ENCODE data around the gene NTNG1.
"Not testable (repeated sequence)": the region's sequence is repeated elsewhere in the genome, so short reads cannot be mapped to it uniquely, and the experiment has no call there.

The NTNG1 gene

DNA sequence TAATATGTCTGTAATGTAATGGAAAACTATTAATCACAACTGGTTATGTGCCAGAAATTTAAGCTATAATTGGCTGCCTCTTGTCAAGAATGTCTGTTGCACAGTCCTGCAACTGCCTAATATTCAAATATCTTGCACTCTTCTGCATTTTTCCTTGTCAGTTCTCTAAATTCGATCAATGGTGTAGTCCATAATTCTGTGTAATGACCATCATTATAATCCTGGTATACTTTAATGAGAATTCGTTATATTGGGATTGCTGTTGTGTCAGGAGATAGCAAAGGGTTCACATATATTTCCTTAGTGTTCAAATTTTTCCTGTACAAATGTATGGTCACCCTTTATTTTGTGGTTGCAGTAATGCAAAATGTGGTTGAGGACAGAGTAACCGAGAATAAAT lies 4.8 kb downstream of the NTNG1 start:
- Histone ChIP-seq H3K27me3 (ENCODE audit: low read depth, low read length) (no peaks in the 10 kb centered on the region), H3K4me1 (ENCODE audit: control insufficient read depth in 1 of 2, insufficient read depth in 2 of 2, low read length in 2 of 2) (peaks cover 0 to 4% of the 10 kb centered on the region in 2 donors), H3K9me3 (ENCODE audit: control insufficient read depth in 1 of 2, low read length in 2 of 2) (no peaks in the 10 kb centered on the region), H3K36me3 (ENCODE audit: control insufficient read depth in 1 of 2, insufficient read depth in 2 of 2, low read length in 2 of 2) (no peaks in the 10 kb centered on the region), H3K4me3 (ENCODE audit: low read depth in 1 of 2, low read length in 2 of 2) (no peak overlapping the region), H3K27ac (ENCODE audit: low read length) (no peak overlapping the region)

- H3K27me3 ChIP-seq (ENCODE audit: low read depth, low read length): no peaks in the 10 kb centered on the region
- H3K4me1 ChIP-seq (ENCODE audit: control insufficient read depth in 1 of 2, insufficient read depth in 2 of 2, low read length in 2 of 2): no peaks in the 10 kb centered on the region
- no peak overlapping the region for H3K4me3 ChIP-seq (ENCODE audit: low read depth in 1 of 2, low read length in 2 of 2)
- H3K9me3 ChIP-seq (ENCODE audit: control insufficient read depth in 1 of 2, low read length in 2 of 2): no peaks in the 10 kb centered on the region
- no peaks in the 10 kb centered on the region for H3K36me3 ChIP-seq (ENCODE audit: control insufficient read depth in 1 of 2, insufficient read depth in 2 of 2, low read length in 2 of 2)
- H3K27ac ChIP-seq (ENCODE audit: low read length): no peak overlapping the region
Observed at GRCh38 chr1:107147843-107148242, 7.0 kb downstream of the NTNG1 start.

- Histone ChIP-seq H3K27me3 (ENCODE audit: low read depth, low read length) (no peaks in the 10 kb centered on the region), H3K36me3 (ENCODE audit: control insufficient read depth in 1 of 2, insufficient read depth in 2 of 2, low read length in 2 of 2) (no peaks in the 10 kb centered on the region), H3K4me1 (ENCODE audit: control insufficient read depth in 1 of 2, insufficient read depth in 2 of 2, low read length in 2 of 2) (no peaks in the 10 kb centered on the region), H3K4me3 (ENCODE audit: low read depth in 1 of 2, low read length in 2 of 2) (no peak overlapping the region), H3K27ac (ENCODE audit: low read length) (no peak overlapping the region), H3K9me3 (ENCODE audit: control insufficient read depth in 1 of 2, low read length in 2 of 2) (no peaks in the 10 kb centered on the region)
Observed at GRCh38 chr1:107149946-107150345, 9.1 kb downstream of the NTNG1 start.

GRCh38 chr1:107151295-107151694 lies 10.5 kb downstream of the NTNG1 start:
- Histone ChIP-seq H3K36me3 (ENCODE audit: control insufficient read depth in 1 of 2, insufficient read depth in 2 of 2, low read length in 2 of 2) (no peaks in the 10 kb centered on the region), H3K27ac (ENCODE audit: low read length) (no peak overlapping the region), H3K27me3 (ENCODE audit: low read depth, low read length) (no peaks in the 10 kb centered on the region), H3K4me1 (ENCODE audit: control insufficient read depth in 1 of 2, insufficient read depth in 2 of 2, low read length in 2 of 2) (no peaks in the 10 kb centered on the region), H3K9me3 (ENCODE audit: control insufficient read depth in 1 of 2, low read length in 2 of 2) (no peaks in the 10 kb centered on the region), H3K4me3 (ENCODE audit: low read depth in 1 of 2, low read length in 2 of 2) (no peak overlapping the region)

GRCh38 chr1:107152395-107152794 lies 11.6 kb downstream of the NTNG1 start:
- no peaks in the 10 kb centered on the region for H3K36me3 ChIP-seq (ENCODE audit: control insufficient read depth in 1 of 2, insufficient read depth in 2 of 2, low read length in 2 of 2)
- no peaks in the 10 kb centered on the region for H3K9me3 ChIP-seq (ENCODE audit: control insufficient read depth in 1 of 2, low read length in 2 of 2)
- H3K4me3 ChIP-seq (ENCODE audit: low read depth in 1 of 2, low read length in 2 of 2): no peak overlapping the region
- no peak overlapping the region for H3K27ac ChIP-seq (ENCODE audit: low read length)
- H3K4me1 ChIP-seq (ENCODE audit: control insufficient read depth in 1 of 2, insufficient read depth in 2 of 2, low read length in 2 of 2): no peaks in the 10 kb centered on the region
- H3K27me3 ChIP-seq (ENCODE audit: low read depth, low read length): no peaks in the 10 kb centered on the region

DNA sequence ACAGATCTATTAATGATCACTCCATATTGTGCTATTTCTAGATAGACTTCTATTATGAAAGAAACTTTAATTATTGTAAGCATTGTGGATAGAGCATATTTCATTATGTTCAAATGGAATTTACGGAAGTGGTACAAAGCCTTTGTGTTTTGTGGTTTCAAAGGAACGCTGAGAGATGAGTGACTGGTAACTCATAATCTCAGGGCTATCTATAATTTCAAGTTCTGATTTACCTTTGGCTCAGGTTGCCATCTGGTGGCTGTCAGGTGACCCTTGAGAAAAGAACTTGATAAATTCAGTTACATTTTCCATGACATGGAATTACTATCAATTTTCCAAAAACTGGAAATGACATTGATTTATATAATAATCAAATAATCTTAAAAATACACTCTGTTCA lies 12.2 kb downstream of the NTNG1 start:
- Histone ChIP-seq H3K4me1 (ENCODE audit: control insufficient read depth in 1 of 2, insufficient read depth in 2 of 2, low read length in 2 of 2) (no peaks in the 10 kb centered on the region), H3K36me3 (ENCODE audit: control insufficient read depth in 1 of 2, insufficient read depth in 2 of 2, low read length in 2 of 2) (no peaks in the 10 kb centered on the region), H3K27me3 (ENCODE audit: low read depth, low read length) (no peaks in the 10 kb centered on the region), H3K4me3 (ENCODE audit: low read depth in 1 of 2, low read length in 2 of 2) (no peak overlapping the region), H3K27ac (ENCODE audit: low read length) (no peak overlapping the region), H3K9me3 (ENCODE audit: control insufficient read depth in 1 of 2, low read length in 2 of 2) (no peaks in the 10 kb centered on the region)

- H3K36me3 ChIP-seq (ENCODE audit: control insufficient read depth in 1 of 2, insufficient read depth in 2 of 2, low read length in 2 of 2): no peaks in the 10 kb centered on the region
- H3K4me3 ChIP-seq (ENCODE audit: low read depth in 1 of 2, low read length in 2 of 2): no peak overlapping the region
- no peak overlapping the region for H3K27ac ChIP-seq (ENCODE audit: low read length)
- H3K4me1 ChIP-seq (ENCODE audit: control insufficient read depth in 1 of 2, insufficient read depth in 2 of 2, low read length in 2 of 2): no peaks in the 10 kb centered on the region
- H3K27me3 ChIP-seq (ENCODE audit: low read depth, low read length): no peaks in the 10 kb centered on the region
- no peaks in the 10 kb centered on the region for H3K9me3 ChIP-seq (ENCODE audit: control insufficient read depth in 1 of 2, low read length in 2 of 2)
Observed at GRCh38 chr1:107158496-107158895, 17.7 kb downstream of the NTNG1 start.

- no peaks in the 10 kb centered on the region for H3K27me3 ChIP-seq (ENCODE audit: low read depth, low read length)
- H3K36me3 ChIP-seq (ENCODE audit: control insufficient read depth in 1 of 2, insufficient read depth in 2 of 2, low read length in 2 of 2): no peaks in the 10 kb centered on the region
- no peaks in the 10 kb centered on the region for H3K4me1 ChIP-seq (ENCODE audit: control insufficient read depth in 1 of 2, insufficient read depth in 2 of 2, low read length in 2 of 2)
- H3K27ac ChIP-seq (ENCODE audit: low read length): no peak overlapping the region
- H3K9me3 ChIP-seq (ENCODE audit: control insufficient read depth in 1 of 2, low read length in 2 of 2): no peaks in the 10 kb centered on the region
- no peak overlapping the region for H3K4me3 ChIP-seq (ENCODE audit: low read depth in 1 of 2, low read length in 2 of 2)
Observed at GRCh38 chr1:107158991-107159390, 18.2 kb downstream of the NTNG1 start.

- H3K27me3 ChIP-seq (ENCODE audit: low read depth, low read length): no peaks in the 10 kb centered on the region
- H3K27ac ChIP-seq (ENCODE audit: low read length): no peak overlapping the region
- no peaks in the 10 kb centered on the region for H3K36me3 ChIP-seq (ENCODE audit: control insufficient read depth in 1 of 2, insufficient read depth in 2 of 2, low read length in 2 of 2)
Observed at GRCh38 chr1:107162745-107163144, 21.9 kb downstream of the NTNG1 start.

DNA sequence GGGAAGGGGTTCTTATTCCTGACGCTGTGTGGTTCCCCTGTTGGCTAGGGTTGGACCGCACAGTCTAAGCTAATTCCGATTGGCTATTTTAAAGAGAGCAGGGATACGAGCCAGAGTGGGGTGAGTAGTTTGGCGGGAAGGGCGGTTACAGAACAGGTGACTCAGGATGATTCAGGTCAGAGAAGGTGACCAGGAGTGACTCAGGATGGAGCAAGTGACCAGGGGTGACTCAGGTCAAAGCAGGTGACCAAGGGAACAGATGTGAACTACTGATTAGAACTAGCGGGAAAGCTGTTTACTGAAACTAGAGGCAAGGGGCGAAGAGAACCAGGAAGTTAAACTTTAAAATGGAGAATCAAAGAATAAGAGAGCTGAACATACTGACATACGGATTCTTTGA lies 24.1 kb downstream of the NTNG1 start:
- not testable (repeated sequence) for H3K9me3 ChIP-seq (ENCODE audit: control insufficient read depth in 1 of 2, low read length in 2 of 2); H3K27me3 ChIP-seq (ENCODE audit: low read depth, low read length); H3K4me1 ChIP-seq (ENCODE audit: control insufficient read depth in 1 of 2, insufficient read depth in 2 of 2, low read length in 2 of 2); H3K36me3 ChIP-seq (ENCODE audit: control insufficient read depth in 1 of 2, insufficient read depth in 2 of 2, low read length in 2 of 2); H3K27ac ChIP-seq (ENCODE audit: low read length); H3K4me3 ChIP-seq (ENCODE audit: low read depth in 1 of 2, low read length in 2 of 2)

More at GRCh38 chr1:107162745-107163144, 21.9 kb downstream of the NTNG1 start:
- no peak overlapping the region for H3K4me3 ChIP-seq (ENCODE audit: low read depth in 1 of 2, low read length in 2 of 2)
- H3K9me3 ChIP-seq (ENCODE audit: control insufficient read depth in 1 of 2, low read length in 2 of 2): no peaks in the 10 kb centered on the region
- no peaks in the 10 kb centered on the region for H3K4me1 ChIP-seq (ENCODE audit: control insufficient read depth in 1 of 2, insufficient read depth in 2 of 2, low read length in 2 of 2)

DNA sequence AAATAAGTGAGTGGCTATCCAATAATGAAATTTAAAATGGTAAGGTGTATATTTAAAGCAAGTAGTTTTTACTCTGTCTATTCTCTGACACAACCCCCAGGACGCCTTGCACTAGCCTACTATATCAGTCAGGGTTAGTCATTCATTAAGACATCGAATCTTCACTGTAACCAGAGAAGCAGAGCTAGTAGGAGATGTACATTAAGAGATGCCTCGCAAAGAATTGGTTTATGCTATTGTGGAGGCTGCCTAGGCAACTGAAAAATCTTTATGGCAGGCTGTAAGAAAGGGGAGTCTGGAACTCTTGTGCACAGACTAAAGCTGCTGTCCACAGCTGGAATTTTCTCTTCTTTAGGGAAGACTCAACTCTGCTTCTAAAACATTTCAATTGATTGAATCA lies 28.8 kb downstream of the NTNG1 start:
- no peaks in the 10 kb centered on the region for H3K9me3 ChIP-seq (ENCODE audit: control insufficient read depth in 1 of 2, low read length in 2 of 2)
- H3K27me3 ChIP-seq (ENCODE audit: low read depth, low read length): no peaks in the 10 kb centered on the region
- H3K4me3 ChIP-seq (ENCODE audit: low read depth in 1 of 2, low read length in 2 of 2): no peak overlapping the region
- H3K36me3 ChIP-seq (ENCODE audit: control insufficient read depth in 1 of 2, insufficient read depth in 2 of 2, low read length in 2 of 2): no peaks in the 10 kb centered on the region
- no peak overlapping the region for H3K27ac ChIP-seq (ENCODE audit: low read length)
- H3K4me1 ChIP-seq (ENCODE audit: control insufficient read depth in 1 of 2, insufficient read depth in 2 of 2, low read length in 2 of 2): no peaks in the 10 kb centered on the region

- H3K9me3 ChIP-seq (ENCODE audit: control insufficient read depth in 1 of 2, low read length in 2 of 2): no peaks in the 10 kb centered on the region
- H3K4me3 ChIP-seq (ENCODE audit: low read depth in 1 of 2, low read length in 2 of 2): no peak overlapping the region
- H3K27me3 ChIP-seq (ENCODE audit: low read depth, low read length): no peaks in the 10 kb centered on the region
- H3K36me3 ChIP-seq (ENCODE audit: control insufficient read depth in 1 of 2, insufficient read depth in 2 of 2, low read length in 2 of 2): no peaks in the 10 kb centered on the region
- no peak overlapping the region for H3K27ac ChIP-seq (ENCODE audit: low read length)
- H3K4me1 ChIP-seq (ENCODE audit: control insufficient read depth in 1 of 2, insufficient read depth in 2 of 2, low read length in 2 of 2): no peaks in the 10 kb centered on the region
Observed at GRCh38 chr1:107171333-107171732, 30.5 kb downstream of the NTNG1 start.
